GM21786 (cell line): Measurements from ENCODE around the gene TMEM169.
"Not testable (repeated sequence)": the region's sequence is repeated elsewhere in the genome, so short reads cannot be mapped to it uniquely, and the experiment has no call there.

ENCODE experiments used
- ATAC-seq: cut with Tn5 transposase; IDR thresholded peaks from one replicate; pipeline ENCODE4 v1.9.1; 2021; ENCODE audit not compliant: unreplicated experiment

Gene TMEM169

GRCh38 chr2:216071111-216071851 is 10.4 kb upstream of the TMEM169 start:
- ATAC-seq: no peak

DNA sequence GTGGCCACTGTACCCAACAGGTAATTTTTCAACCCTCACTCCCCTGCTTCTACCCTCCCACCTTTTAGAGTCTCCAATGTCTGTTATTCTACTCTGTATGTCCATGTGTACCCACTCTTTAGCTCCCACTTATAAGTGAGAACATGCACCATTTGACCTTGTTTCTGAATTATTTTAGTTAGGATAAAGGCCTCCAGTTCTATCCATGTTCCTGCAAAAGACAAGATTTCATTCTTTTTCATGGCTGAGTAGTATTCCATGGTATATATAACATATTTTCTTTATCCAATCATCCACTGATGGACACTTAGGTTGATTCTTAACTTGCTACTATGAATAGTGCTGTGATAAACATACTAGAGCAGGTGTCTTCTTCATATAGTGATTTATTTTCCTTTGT is 9.2 kb upstream of the TMEM169 start:
- ATAC-seq: no peak

DNA sequence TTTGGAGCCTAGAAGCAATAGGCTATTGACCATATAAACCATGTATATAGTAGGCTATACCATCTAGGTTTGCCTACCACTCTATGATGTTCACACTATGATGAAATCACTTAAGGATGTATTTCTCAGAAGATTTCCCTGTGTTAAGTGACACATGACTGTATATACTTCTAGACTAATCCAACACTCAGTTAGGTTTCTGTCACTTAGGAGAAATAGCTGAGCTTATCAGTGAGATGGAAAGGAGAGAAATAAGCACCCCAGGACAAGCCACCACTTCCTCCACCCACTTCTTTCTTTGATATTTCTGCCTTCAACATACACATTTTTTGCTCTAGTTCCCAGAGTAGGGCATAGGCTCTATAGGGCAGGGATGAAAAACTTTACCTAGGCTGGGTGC is 7.9 kb upstream of the TMEM169 start:
- no peak for ATAC-seq

DNA sequence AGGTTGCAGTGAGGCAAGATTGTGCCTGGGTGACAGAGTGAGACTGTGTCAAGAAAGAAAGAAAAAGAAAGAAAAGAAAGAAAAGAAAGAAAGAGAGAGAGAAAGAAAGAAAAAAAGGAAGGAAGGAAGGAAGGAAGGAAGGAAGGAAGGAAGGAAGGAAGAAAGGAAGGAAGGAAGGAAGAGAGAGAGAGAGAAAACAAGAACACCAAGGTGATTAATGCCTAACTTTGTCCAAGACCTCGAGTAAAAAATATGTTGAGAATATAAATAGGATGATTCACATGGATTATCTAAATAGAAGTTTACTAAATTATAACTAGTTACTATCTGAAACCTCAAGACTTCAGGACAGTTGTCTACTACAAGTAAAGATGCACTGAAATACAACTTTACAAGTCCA is 7.3 kb upstream of the TMEM169 start:
- ATAC-seq: no peak

GRCh38 chr2:216074794-216075193 is 6.9 kb upstream of the TMEM169 start:
- ATAC-seq: no peak

GRCh38 chr2:216075510-216076485 is 5.9 kb upstream of the TMEM169 start:
- ATAC-seq: no peak

DNA sequence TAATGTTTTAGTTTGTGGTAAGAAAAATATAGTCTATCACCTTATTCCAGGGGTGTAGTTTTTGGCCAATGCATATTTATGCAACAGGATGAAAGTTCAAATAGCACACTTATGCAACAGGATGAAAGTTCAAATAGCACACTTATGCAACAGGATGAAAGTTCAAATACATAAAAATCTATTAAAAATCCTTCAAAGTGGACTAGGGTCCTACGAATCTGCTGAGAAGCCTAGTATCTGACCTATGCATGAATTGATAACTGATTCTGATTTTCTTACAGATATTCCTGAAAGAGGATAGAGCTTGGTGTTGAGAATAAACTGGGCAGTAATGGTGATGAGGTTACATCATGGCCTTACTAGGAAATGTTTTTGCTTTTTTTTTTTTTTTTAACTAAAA is 2.9 kb upstream of the TMEM169 start:
- ATAC-seq: no peak

DNA sequence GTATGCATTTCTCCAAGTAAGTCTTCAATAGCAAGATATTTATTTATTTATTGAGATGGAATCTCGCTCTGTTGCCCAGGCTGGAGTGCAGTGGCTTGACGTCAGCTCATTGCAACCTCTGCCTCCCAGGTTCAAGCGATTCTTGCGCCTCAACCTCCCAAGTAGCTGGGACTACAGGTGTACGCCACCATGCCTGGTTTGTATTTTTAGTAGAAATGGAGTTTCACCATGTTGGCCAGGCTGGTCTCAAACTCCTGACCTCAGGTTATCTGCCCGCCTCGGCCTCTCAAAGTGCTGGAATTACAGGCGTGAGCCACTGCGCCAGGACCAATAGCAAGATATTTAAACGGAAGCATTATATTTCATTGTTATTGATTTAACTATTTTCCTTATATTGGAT is 1.7 kb upstream of the TMEM169 start:
- not testable (repeated sequence) for ATAC-seq

DNA sequence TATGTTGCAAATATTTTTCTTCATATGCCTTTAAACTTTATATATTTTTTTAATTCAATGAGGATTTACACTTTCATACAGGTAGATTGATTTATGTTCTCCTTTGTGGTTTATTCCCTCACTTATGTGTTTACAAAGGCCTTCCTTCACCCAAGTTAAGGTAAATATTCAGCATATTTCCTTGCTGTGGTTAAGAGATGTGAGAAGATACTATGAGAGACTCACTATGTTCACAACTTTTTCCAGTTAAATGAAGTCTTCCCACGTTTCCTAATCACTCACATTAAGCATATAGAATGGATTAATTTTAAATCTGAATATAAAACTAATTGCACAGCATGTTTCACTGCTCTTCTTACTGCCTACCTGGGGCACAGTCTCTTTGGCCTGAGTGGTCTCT is 707 bp upstream of the TMEM169 start:
- no peak for ATAC-seq

- no peak for ATAC-seq
These were observed 495 bp downstream of the TMEM169 start for GRCh38 chr2:216082117-216082711.

- ATAC-seq: no peak
These were observed 1.1 kb downstream of the TMEM169 start for GRCh38 chr2:216082805-216083204.

DNA sequence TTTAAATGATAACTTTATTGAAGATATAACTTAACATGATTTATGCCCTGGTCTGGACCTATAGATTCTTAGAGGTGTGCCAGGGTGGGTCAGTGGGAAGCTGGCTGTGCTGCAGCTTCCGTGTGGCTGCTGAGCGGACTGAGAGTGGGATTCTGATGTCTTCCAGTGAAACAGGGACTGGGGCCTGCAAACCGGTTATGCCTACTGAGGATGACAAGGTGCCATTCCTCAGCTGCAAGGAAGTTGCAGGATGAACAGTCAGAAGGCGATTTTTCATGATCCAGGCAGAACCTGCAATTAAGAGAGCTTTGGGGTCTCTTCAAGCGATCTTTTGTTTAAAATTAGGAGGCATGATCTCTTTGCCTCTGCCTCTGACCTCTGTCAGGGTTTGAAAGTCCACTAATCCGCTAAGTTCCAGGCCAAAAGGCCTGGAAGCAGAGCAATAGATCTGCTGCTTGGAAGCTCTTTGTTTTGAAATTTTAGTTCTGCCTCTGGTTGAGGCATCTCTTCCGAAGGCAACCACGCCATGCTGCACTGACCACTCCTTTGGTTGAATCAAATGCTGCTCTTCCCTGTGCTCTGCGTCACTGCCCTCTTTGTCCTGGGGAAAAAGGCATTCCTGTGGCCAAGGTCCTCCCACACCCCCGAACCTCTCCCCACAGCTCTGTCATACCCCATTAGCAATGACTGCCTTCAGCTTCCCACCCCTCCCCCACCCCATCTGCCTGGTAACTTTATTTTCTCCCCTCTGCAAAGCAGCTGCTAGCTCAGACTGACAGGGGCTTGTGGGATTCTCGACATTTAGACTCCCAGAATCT is 2.0 kb downstream of the TMEM169 start:
- no peak for ATAC-seq

- ATAC-seq: no peak
These were observed 2.8 kb downstream of the TMEM169 start for GRCh38 chr2:216084547-216084946.

GRCh38 chr2:216086207-216086893 is 4.6 kb downstream of the TMEM169 start:
- no peak for ATAC-seq

DNA sequence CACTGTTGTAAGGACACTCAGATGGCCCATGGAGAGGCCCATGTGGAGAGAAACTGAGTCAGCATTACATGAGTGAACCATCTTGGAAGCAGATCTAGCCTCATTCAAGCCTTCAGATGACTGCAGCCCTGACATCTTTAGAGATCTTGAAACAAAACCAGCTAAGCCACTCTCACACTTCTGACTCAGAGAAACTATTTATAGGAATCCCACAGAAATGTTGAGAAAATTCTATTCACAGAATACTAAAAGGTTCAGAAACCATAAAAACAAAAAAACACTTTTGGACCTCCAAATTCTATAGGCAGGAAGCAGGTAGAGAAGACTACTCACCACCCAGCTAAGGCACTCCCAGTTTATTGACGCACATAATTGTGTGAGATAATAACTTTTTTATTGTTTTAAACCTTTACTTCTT is 8.7 kb downstream of the TMEM169 start:
- peak; percentile 61 for ATAC-seq

- no peak for ATAC-seq
These were observed 10.9 kb downstream of the TMEM169 start for GRCh38 chr2:216092646-216093045.

- ATAC-seq: no peak
These were observed 13.0 kb downstream of the TMEM169 start for GRCh38 chr2:216094701-216095100.

- ATAC-seq: no peak
These were observed 17.0 kb downstream of the TMEM169 start for GRCh38 chr2:216098421-216099334.

- ATAC-seq: no peak
These were observed 19.4 kb downstream of the TMEM169 start for GRCh38 chr2:216101109-216101508.
